ENCODE data around the gene SFTA2.

DNA sequence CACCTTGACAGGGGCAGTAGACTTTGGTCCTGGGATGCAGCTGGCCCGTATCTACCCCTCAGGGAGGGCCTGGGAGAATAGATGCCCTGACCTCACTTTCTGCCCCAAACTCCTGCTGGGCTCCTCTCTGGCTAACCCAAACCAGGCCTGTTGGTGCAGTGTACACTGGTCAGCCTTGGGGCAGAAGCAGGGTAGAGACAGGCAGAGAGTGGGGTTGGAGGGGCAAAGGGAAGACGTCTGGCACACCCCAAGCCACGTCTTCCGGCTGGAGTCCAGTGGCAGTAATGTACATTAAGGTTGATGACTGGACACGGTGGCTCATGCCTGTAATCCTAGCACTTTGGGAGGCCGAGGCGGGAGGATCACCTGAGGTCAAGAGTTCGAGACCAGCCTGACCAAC, 38.3 kb downstream of the SFTA2 start:
- no peak for TF ChIP-seq CTCF (IDR thresholded peaks at IDR 0.05 in 8 of 11, conservative IDR thresholded peaks at IDR 0.05 in 3 of 11)
- no peak for TF ChIP-seq POLR2A (IDR thresholded peaks at IDR 0.05)
- no peak for TF ChIP-seq POLR2AphosphoS5 (IDR thresholded peaks at IDR 0.05)

Measured in spleen (tissue), 7 donors.